HG03558 (cell line): ENCODE data around the gene TIMP4.

ENCODE experiments used
- ATAC-seq: cut with Tn5 transposase; IDR thresholded peaks from one replicate; pipeline ENCODE4 v1.9.1; 2021; ENCODE audit warnings: moderate number of reproducible peaks; ENCODE audit not compliant: unreplicated experiment; ENCODE audit errors: extremely low read depth

TIMP4 gene

DNA sequence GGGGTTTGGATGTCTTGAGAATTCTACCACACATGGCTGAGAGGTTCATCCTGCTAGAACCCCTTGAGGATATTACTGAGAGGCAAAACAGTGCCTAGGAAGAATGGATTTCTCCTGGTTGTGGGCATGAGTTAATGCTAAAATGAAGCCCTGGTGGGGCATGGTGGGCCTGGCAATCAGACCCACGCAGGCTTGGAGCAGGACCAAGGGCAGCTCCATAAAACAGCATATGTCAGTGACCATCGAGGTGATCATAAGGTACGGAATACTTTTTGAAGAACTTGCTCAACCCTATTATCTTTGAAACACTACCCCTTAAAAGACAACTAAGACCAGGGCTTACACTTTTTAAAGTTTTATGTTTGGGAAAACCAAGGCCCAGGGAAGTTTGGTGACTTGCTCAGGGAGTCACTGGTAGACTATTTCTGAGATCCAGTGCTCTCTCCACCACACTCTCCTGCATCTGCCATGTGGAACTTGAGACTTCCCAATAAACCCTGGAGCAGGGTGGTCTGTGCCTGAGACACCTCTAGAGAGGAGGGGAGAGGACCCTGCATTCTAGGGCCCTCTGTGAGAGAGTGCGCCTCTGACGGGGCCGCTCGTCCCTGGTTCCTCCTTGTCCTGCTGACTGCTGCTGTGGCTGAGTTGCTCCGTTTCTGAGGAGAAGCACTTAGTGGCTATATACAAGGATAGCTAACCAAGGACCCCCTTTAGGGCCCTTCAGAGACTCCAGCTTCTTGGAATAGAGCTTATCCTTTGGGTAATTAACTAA lies 28.0 kb upstream of the TIMP4 start:
- no peak for ATAC-seq

DNA sequence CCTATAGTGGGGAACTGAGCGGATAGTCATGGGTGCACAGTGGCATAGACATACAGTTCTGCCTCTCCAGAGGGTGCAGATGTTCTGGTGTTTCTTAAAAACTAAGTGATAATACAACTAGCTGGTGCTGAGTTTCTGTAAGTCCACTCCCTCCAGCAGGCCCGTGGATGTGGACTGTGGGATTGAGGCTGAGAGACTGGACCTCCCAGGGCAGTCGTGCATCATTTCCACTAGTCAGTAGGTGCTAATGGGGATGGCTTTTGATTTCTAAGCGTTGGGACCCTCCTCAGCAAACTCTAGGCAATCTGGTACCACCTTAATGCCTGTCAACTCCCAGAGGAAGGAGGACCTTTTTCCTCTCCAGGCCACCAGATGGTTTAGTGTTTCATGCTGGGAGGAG lies 27.3 kb upstream of the TIMP4 start:
- no peak for ATAC-seq

DNA sequence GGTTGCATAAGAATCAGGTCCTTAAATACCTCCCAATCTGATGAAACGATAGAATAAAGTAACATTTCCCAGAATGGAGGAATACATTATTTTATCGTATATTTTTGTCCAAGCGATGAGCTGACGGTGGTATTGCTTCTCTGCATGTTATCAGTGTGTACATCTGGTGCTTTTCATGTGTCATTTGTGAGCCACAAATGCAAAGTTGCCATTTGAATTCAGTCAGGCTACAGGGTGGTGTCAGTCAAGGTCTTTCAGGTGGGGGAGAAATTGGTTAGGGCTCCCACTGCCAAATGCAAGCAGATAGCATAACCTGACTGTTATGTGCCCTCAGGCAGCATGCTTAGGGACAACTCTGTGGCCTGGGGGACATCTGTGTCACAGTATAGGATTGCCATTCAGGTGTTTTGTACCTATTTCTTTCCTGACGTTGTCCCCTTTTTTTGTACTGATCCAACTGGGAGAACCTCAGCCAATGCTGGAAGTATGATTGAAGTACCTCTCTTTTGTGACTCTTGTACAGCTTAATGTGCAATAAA lies 26.5 kb upstream of the TIMP4 start:
- no peak for ATAC-seq

DNA sequence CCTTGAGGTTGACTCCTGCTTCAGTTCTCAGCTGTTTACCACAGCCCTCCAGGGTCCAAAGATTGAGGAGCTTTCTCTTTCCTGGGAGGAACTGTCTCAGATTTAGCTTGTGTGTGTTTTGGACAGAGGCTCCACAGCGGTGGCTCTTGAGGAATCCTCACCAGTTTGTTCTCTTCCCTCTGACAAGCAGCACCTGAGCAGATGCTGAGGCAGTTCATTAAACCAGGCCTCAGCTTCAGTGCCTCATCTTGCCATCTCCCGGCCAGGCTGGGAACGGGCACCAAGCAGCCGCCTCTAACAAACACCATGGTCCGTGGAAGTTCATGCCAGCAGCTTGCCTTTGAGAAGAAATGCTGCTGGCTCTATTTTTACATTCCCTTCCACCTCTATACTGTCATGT lies 25.8 kb upstream of the TIMP4 start:
- ATAC-seq: no peak

DNA sequence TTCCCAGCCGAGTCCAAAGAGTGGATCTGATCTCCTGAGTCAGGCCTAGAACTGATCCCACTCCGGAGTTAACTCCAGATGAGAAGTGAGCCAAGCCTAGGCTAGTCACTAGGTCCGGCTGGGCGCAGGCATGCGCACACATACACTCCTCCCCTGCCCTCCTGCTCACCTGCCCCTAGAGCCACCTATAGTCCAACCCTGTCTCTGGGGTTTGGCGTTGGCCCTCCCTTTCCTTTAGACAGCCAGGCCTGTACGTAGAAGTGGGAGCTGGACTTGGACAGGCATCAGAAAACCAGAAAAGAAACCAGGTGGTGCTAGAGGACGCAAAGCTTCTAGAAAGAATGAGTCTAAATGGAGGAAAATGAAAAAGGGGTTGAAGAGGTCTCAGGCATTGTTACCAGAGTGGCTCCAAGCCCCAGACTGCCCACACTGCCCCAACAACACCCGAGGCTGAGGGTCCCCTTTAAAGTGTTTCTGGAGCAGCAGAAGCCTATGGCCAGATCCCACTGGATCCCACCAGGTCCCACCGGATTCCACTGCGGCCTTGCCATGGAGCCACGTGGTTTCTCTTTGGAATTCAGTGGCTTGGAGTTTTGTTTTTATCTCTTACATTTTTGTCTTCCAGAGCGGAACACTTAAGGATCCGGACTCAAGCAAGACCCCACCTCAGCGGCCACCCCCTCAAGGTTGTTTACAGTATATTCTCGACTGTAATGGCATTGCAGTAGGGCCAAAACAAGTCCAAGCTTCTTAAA lies 24.2 kb upstream of the TIMP4 start:
- no peak for ATAC-seq

DNA sequence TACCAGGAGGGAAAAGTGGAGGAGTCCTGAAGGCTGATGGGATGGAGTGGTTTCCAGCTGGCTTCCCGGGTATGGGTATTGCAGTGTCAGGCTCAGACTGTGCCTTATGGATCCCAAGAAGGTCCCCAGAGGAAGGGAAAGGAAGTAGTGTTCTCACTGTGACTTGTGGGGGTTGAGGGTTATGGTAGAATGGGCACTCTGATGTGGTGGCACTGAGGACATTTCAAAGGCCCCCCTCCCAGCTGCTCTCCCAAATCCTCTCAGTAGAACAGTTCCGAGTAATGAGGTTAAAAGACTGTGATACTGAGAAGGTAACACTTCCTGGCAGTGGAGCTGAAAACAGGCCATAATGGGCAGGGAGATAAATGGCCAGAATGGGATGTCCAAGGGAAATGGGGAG lies 23.1 kb upstream of the TIMP4 start:
- ATAC-seq: no peak

DNA sequence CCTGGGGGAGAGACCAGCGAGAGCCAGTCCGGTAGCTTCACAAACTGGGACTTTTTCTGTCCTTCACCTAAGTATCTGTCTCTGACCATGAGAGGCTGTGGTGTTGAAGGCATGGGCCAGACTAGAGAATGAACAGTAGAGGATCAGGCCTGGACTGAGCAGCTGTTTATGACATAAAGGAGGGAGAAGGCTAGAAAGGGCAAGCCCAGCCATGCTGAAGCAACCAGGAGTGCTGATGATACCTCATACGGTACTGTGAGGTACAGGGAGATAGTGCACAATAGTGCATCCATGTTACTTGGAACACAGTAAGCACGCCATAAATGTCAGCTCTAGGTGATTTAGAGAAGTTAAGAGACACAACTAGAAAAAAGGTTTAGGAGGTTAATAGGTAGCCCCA lies 22.6 kb upstream of the TIMP4 start:
- no peak for ATAC-seq

DNA sequence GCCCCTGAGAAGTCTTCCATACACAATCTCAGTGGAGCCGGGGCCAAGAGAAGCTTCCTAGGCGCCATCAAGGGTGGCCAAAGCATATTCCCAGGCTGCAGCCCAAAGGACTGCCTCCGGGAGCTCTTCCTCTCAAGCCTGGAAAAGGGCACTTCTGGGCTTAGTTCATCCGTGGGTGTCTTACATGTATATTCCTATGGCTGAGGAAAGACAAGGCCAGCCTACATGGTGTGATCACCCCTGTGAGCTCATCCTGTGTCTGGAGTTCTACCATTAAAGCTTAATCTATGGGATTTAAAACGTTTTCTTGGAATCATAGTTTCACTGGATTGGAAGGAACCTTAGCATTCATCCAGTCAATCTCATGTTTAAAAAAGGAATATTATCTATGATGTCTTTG lies 21.9 kb upstream of the TIMP4 start:
- no peak for ATAC-seq

DNA sequence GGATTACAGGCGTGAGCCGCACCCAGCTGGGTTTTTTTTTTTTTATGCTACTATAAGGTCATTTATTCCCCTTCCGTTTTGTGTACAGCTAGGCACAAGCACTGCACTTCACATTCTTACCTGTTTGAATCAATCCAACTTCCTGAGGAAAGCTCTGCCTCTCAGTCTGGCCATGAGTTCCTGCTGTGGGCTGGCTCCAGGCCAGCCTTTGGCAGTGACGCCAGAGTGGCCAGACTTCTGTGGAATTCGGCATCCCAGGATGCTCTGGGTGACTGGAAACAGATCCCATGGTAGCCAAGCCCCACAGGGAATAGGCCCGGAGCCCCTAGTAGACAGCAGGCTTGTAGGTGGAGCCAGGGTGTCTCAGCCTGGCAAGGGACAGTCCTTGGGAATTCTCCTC lies 21.5 kb upstream of the TIMP4 start:
- no peak for ATAC-seq

DNA sequence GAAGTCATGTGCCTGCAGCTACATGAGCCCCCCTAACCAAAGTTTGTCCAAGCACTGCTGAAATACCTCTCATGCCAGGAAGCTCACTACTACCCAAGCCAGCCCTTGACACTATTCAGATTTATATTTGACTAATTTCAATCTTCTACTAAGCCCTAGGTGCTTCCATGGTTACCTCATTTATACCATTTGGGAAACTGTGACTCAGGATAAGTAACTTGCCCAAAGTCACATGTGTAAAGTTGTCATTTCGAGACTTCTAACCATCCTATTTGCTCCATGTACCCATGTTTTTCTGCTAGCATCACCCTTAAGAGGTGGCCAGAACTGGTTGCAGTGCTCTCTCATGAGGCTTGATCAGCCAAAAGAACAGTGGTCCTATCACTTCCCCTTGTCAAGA lies 20.7 kb upstream of the TIMP4 start:
- ATAC-seq: no peak

DNA sequence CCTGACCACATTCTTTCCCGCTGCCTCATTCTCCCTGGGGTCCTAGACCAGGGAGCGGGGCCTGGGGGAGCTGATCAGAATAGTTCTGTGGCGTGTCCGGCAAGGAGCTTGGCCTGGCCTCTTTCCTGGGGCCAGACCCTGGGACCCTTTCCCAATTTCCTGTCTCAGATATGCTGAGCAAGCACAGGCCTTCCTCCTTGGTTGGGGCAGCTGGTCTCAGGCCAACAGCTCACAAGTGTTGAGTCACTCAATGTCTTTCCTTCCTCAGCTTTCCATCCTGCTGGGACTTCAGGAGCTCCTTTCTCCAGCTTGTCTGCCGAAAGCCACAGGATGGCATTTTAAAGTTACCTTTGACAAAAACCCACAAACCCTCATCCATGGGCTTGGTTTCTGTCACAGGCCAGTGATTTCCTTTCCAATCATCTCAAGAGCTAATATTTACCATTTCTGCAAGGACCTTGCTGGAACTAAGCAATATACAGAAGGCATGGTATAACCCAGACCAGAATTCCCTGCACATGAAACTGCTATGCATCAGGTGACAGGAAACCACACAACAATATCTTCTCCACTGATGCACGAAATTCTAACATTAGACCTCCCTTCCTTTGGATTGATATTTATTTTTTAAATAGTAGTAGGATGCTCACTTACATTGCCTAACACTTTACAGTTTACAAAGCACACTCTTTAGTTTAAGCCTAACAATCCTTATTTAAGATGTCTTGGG lies 19.5 kb upstream of the TIMP4 start:
- no peak for ATAC-seq

DNA sequence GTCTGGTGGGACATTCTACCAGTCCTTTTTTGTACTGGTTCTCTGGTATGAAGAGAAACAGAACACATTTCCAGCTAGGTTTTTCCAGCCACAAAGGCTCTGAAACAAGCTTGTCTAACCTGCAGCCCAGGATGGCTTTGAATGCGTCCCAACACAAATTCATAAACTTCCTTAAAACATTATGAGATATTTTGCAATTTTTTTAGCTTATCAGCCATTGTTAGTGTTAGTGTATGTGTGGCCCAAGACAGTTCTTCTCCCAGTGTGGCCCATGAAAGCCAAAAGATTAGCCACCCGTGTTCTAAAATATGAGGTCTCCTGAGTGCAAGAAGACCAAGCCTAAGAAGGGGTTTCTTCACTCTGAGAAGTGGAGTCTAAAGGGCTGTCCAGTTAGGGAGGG lies 18.4 kb upstream of the TIMP4 start:
- no peak for ATAC-seq

DNA sequence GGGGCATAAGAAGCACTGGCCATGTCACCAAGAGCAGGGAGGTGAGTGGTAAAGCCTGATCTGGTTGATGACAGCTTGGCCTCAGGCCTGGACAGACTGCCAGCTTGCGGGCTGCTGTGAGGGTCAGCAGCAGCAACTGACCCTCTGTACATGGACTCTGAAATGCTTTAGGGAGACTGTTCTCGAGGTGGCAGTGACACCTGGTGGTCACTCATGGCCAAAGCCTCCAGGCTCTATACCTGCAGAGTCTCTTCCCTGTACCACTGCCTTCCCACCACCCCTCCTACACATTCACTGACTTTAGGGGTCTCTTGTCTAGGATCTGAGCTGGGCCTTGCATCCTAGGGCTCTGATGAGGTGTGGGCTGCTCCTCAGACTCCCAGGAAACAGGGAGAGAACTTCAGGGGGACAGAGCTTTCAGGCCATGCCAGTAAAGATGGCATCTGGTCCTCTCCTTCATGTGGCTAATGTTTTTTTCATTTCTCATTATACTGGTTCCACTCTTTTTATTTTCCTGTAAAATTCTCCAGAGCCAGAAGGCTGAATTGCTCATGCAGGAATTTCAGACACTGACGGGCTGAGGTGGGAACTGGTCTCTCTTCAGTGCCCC lies 17.2 kb upstream of the TIMP4 start:
- no peak for ATAC-seq

DNA sequence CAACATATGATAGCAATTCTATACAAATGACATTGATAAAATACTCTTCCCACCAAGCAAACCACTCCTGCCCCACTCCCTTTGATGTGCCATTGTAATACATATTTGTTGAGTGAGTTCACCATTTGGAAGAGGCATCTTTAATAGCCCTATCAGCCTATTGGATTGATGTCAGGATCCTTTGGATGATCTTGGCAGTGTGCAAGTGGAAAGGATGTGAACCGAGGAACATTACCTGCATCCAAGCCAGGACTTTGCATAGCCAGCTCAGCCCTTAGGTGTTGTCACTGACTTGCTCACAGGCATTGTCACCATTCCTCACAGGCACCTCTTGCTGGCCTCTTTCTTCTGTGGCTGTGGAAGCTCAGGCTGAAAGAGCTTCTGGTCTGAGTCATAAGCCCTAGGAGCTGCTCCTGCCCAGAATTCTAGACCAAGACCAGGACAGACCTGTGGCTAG lies 16.5 kb upstream of the TIMP4 start:
- ATAC-seq: no peak

DNA sequence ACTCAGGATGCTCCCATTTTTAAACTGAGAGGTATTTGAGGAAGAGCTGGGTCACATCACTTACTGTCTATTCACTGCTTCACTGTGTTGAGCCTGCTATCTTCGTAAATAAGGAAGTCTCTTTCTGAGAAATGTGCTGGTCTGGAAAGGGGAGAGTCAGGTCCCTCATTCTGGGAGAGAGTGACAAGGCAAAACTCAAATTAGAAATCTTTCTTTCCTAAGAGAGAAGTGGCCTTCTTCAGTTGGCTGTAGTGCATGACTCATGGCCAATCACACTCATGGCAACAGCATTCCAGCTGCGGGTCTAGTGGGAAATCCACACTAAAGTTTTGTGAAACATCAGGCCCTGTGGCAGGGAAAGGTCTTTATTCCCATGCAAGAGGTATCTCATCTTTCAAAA lies 11.5 kb upstream of the TIMP4 start:
- no peak for ATAC-seq

DNA sequence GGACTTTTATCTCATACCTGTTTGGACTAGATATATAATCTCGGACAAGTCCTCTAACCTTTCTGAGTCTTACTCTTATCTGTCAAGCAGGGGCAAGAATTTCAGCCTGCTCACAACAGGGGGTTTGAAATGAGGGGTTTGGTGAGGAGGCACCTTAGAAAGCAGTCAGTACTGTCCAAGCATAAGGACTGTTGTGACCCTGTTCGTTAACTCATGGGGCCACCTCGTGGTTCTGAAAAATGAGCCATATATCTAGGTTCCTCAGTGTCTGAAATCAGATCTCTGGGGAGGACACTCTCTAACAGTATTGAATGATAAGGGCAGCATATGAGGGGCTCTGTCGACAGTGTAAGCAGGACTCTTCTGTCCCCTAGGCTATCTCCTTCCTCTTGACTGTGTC lies 7.2 kb upstream of the TIMP4 start:
- ATAC-seq: no peak

DNA sequence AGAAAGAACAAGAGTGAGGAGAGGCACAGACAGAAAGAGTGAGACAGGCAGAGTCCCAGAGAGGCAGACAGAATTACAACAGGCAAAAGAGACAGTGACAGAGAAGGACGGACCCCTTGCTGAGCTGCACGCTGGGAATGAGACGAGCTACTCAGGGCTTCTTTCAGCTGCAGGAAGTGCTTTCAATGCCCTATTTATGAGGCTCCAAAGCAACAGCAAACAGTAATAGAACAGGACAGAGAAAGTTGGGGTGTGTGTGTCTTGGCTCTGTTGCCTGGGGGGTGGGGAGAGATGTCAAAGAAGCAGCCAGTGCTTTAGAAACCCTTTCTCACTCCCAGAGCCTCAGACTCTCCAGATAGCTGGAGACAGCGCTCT lies 502 bp upstream of the TIMP4 start:
- ATAC-seq: no peak

DNA sequence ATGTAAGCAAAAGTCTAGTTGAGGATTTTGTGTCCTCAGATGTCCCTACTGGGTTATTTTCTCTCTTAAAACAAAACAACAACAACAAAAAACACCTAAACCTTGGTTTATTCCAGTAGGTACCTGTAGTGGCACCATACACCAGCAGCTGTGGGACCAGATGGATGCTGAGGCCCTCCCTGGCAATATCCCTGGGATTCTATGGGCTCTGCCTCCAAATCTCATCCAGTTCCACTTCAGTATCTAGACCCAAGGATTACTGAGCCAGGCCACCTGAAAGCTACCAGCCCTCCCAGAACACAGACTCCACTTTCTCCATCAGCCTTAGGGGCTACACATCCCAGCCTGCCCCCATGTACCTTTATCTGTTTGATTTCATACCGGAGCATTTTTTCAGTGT lies 1.7 kb downstream of the TIMP4 start:
- no peak for ATAC-seq

DNA sequence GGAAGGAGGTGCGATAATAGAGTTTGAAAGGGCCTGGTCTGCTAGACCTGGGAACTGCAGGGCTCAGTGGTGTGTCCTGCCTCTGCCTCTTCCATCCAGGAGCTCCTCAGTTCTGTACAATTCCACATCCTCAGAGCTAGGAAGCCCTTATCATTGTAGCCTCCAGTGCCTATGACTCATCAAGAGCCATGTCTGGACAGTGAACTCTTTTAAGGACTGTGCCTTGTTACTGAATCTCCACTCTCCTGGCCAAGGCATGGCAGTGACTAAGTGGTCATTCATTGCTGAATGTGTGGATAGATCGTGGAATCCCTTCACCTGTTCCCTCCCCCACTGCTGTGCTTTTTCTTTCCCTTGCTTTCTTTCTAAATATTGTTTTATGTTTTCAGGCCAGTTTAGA lies 2.9 kb downstream of the TIMP4 start:
- ATAC-seq: no peak

DNA sequence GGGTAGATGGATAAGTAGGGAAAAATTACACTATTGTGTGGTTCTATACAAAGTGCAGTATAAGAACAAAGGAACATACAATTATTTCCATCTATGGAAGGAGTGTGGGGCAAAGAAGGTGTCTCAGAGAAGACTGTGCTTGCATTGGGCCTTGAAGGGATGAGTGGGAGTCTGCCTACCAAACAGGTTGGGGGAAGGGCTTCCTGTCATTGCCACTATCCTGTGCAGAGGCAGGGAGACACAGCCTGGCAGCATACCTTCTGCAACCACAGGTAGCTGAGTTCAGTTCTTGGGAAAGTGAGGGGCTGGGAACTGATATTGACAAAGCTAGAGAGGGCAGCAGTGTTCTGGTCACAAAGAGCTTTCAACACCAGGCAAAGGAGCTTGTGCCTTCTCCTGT lies 3.4 kb downstream of the TIMP4 start:
- ATAC-seq: no peak

DNA sequence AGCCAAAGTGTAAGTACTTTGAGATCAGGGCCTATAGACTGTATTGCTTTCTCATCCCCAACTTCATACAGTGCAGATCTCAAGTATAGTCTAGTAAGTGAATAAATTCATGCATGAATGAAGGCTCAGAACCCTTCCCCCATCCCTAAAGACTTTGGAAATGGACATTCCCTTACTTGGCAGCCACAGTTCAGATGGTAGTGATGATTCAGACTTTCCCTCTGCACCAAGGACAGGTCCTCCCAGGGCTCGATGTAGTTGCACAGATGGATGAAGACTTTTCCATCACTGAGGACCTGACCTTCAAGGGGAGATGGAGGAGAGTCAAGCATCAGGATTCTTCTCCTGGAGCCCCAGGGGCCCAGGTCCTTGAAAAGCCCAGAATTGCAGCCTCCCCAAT lies 4.6 kb downstream of the TIMP4 start:
- no peak for ATAC-seq
